Stimulated activated CD8-positive, alpha-beta memory T cell treated with anti-CD3 and anti-CD28 coated beads, Interleukin-4, amount 100 ng/mL, for 48 hours (primary cell): ENCODE data around the gene MED16.
"Not testable (repeated sequence)": the region's sequence is repeated elsewhere in the genome, so short reads cannot be mapped to it uniquely, and the experiment has no call there.

ENCODE experiments used
- DNase-seq: peaks from one replicate; pipeline ENCODE4 v3.0.0-alpha.2; 2020

The MED16 gene

GRCh38 chr19:869245-870177, 23.5 kb downstream of the MED16 start:
- DNase-seq: no peak

GRCh38 chr19:868458-869244, 24.3 kb downstream of the MED16 start:
- DNase-seq: no peak

DNA sequence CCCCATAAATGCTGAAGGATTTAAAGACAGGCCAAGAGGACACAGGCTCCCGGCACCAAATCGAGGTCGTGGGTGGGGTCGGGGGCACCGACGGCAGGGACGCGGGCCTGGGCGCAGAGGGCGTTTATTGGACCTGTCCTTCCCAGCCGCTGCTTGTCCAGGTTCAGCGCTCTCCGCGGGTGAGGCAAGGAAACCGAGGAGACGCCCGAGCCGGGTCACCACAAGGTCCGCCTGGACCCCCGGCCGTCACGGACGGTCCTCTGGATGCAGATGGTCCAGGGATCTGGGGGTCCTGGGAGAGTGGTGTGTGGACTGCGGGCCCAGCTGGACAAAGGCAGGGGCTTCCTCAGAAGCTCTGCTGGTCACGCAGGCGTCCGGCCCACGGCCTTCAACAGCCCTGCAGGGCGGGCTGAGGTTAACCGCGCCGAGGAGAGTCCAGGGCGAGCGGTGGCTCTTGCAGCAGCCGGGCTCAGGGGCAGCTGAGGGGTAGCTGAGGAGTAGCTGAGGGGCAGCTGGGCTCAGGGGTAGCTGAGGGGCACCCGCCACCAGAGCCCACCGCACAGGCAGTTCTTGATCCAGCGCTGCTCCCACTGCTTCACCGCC, 25.0 kb downstream of the MED16 start:
- DNase-seq: no peak

- no peak for DNase-seq
Measured at GRCh38 chr19:867301-867793, 25.6 kb downstream of the MED16 start.

DNA sequence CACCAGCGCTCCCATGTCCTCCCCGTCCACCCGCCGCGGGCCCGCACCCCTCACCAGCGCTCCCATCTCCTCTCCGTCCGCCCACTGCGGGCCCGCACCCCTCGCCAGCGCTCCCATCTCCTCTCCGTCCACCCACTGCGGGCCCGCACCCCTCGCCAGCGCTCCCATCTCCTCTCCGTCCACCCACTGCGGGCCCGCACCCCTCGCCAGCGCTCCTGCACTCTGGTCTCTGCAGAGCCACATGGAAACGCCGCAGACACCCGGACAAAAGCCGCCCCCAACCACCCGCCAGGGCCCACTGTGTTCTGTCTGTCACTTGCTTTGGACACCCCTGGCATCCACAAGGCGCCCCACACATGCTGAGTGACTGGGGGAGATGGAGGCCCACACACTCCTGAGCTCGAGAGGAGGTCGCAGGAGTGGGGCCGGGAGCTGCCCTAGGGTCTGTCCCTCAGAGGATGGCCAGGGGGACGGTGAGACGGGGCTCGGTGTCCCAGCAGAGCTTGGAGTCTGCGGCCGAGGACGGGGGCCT, 26.2 kb downstream of the MED16 start:
- DNase-seq: no peak

DNA sequence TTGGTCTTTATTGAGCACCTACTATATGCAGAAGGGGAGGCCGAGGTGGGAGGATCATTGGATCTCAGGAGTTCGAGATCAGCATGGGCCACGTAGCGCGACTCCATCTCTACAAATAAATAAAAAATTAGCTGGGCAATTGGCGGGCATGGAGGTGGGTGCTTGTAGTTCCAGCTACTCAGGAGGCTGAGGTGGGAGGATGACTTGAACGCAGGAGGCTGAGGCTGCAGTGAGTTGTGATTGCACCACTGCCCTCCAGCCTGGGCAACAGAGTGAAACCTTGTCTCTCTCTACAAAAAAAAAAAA, 29.7 kb downstream of the MED16 start:
- no peak for DNase-seq

DNA sequence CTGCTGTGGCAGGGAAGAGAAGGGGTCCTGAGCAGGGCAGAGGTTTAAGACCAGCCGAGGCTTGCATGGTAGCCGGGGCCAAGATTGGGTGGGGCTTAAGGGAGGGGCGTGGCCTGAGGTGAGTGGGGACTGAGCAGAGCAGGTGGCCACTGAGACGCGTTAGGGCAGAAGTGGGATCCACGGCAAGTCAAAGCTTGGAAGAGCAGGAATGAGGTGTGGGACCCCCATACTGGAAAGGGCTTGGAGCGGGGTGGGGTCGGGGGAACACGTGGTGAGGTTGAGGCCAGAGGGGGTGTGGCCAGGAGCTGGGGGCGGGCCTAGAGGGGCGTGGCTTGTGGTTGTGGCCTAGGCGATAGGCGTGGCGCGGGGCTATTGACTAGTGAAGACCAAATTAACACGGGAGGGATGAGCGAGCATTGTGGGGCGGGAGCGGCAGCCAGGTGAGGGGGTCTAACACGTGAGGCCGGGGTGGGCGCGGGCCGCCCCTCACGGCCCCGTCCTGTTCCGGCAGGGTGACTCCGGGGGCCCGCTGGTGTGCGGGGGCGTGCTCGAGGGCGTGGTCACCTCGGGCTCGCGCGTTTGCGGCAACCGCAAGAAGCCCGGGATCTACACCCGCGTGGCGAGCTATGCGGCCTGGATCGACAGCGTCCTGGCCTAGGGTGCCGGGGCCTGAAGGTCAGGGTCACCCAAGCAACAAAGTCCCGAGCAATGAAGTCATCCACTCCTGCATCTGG, 30.2 kb downstream of the MED16 start:
- DNase-seq: peak; percentile 91

- DNase-seq: peak; percentile 87
Measured at GRCh38 chr19:861756-862580, 31.0 kb downstream of the MED16 start.

DNA sequence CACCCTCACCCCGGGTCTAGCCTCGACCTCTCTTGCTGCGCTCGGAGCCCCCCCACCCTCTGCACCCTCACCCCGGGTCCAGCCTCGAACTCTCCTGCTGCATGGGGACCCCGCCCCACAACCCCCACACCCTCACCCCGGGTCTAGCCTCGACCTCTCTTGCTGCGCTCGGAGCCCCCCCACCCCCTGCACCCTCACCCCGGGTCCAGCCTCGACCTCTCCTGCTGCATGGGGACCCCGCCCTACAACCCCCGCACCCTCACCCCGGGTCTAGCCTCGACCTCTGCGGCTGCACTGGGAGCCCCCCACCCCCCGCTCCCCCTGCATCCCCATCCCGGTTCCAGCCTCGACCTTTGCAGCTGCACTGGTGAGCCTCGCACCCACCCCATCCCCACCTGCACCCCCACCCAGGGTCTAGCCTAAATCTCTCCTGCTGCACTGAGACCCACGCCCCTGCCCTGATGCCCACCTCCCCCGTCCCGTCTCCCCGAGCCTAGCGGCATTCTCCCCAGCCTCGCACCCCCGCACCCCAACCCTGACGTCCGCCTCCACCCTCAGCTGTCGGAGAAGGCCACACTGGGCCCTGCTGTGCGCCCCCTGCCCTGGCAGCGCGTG, 31.7 kb downstream of the MED16 start:
- no peak for DNase-seq

GRCh38 chr19:858868-859843, 33.8 kb downstream of the MED16 start, which contains the start of gene CFD:
CFD (plus strand) TSS chr19:859664; CDS start chr19:859690, 26 bp downstream.
- no peak for DNase-seq

DNA sequence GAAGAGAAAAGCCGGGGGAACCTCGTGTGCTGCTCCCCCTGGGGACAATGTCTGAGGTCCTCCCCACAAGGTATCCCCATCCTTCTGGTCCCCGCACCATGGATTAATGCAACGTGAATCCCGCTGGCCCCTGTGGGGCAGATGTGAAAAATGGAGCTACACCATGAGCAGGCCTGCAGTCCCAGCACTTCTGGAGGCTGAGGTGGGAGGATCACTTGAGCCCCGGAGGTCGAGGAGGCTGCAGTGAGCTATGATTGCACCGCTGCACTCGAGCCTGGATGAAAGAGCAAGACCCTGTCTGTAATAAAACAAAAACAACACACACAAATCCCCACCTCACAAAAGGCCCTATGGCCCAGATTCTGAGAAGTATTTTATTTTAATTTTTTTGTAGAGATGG, 34.7 kb downstream of the MED16 start:
- DNase-seq: no peak

DNA sequence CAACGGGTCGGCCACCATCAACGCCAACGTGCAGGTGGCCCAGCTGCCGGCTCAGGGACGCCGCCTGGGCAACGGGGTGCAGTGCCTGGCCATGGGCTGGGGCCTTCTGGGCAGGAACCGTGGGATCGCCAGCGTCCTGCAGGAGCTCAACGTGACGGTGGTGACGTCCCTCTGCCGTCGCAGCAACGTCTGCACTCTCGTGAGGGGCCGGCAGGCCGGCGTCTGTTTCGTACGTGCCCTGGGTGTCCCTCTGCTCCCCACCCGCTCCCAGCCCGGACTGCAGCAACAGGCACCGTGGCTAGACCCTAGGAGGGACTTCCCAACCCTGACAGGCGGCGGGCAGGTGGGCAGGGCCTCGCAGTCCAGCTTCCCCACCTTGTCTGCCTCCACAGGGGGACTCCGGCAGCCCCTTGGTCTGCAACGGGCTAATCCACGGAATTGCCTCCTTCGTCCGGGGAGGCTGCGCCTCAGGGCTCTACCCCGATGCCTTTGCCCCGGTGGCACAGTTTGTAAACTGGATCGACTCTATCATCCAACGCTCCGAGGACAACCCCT, 37.3 kb downstream of the MED16 start:
- no peak for DNase-seq

GRCh38 chr19:855142-855541, 37.8 kb downstream of the MED16 start:
- no peak for DNase-seq

GRCh38 chr19:854549-854948, 38.4 kb downstream of the MED16 start:
- no peak for DNase-seq

GRCh38 chr19:853614-854220, 39.3 kb downstream of the MED16 start:
- DNase-seq: not testable (repeated sequence)

- no peak for DNase-seq
Measured at GRCh38 chr19:853014-853585, 39.9 kb downstream of the MED16 start.

DNA sequence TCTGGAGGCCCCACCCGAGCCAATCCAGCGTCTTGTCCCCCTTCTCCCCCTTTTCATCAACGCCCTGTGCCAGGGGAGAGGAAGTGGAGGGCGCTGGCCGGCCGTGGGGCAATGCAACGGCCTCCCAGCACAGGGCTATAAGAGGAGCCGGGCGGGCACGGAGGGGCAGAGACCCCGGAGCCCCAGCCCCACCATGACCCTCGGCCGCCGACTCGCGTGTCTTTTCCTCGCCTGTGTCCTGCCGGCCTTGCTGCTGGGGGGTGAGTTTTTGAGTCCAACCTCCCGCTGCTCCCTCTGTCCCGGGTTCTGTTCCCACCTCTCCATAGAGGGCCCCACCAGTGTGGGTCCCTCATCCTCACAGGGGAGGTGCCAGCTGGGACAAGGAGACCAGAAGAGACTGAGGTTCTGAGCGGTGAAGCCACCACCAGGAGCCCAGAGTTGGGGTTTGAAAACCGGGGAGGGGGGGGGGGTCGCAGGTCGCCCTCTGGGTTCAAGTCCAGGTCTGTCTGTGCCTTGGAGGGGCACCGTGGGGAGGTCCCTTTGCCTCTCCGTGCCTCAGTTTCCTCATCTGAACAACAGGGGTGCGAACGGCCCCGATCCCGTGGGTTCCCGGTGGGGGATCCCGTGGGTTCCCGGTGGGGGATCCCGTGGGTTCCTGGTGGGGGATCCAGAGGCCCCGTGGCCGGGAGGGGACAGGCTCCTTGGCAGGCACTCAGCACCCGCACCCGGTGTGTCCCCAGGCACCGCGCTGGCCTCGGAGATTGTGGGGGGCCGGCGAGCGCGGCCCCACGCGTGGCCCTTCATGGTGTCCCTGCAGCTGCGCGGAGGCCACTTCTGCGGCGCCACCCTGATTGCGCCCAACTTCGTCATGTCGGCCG, 40.6 kb downstream of the MED16 start, which contains the start of gene ELANE:
TSS of gene ELANE (plus strand) at position 168 of the 878 bp plus-strand sequence. CDS start at position 194, 26 bp downstream.
- DNase-seq: no peak

DNA sequence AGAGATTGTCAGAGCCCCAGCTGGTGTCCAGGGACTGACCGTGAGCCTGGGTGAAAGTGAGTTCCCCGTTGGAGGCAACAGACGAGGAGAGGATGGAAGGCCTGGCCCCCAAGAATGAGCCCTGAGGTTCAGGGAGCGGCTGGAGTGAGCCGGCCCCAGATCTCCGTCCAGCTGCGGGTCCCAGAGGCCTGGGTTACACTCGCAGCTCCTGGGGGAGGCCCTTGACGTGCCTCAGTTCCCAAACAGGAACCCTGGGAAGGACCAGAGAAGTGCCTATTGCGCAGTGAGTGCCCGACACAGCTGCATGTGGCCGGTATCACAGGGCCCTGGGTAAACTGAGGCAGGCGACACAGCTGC, 42.0 kb downstream of the MED16 start:
- DNase-seq: no peak
